Osteoblast (primary cell): ENCODE measurements around the gene MCL1. TPM values are rescaled to one million over a fixed set of nuclear protein-coding genes. Genes with fewer than 3 reads are reported as not detected.
A peak's percentile ranks its signal among the peaks of the same experiment; 100 is the strongest.

Source experiments
- DNase-seq: peaks from one replicate; pipeline ENCODE4 v3.0.0; 2011; ENCODE audit warnings: low spot score, mixed read lengths; ENCODE audit not compliant: insufficient read length; ENCODE audit errors: missing footprints
- H2AFZ ChIP-seq: 2 replicates; pipeline ENCODE4 v1.6.0; 2011; ENCODE audit warnings: mild to moderate bottlenecking, low read length
- H3K27ac ChIP-seq: 2 replicates; pipeline ENCODE4 v1.5.1; 2011; ENCODE audit warnings: mild to moderate bottlenecking, low read depth, low read length, moderate library complexity
- H3K27me3 ChIP-seq: 2 replicates; pipeline ENCODE4 v1.6.0; 2012; ENCODE audit warnings: mild to moderate bottlenecking, control low read depth, inconsistent platforms, low read length, moderate library complexity; ENCODE audit not compliant: insufficient read depth
- H3K36me3 ChIP-seq: 2 replicates; pipeline ENCODE4 v1.5.1; 2011; ENCODE audit warnings: mild to moderate bottlenecking, low read length, control low read depth, moderate library complexity; ENCODE audit not compliant: insufficient read depth
- H3K4me1 ChIP-seq: 2 replicates; pipeline ENCODE4 v1.5.1; 2011; ENCODE audit warnings: mild to moderate bottlenecking, low read length, control low read depth, moderate library complexity; ENCODE audit not compliant: insufficient read depth
- H3K4me2 ChIP-seq: 2 replicates; pipeline ENCODE4 v1.6.0; 2011; ENCODE audit warnings: mild to moderate bottlenecking, low read length; ENCODE audit not compliant: insufficient read depth
- H3K4me3 ChIP-seq: fragments of 200-600 bp; sonication (generic); 3 replicates; pipeline ENCODE4 v1.5.1; 2012; ENCODE audit warnings: mild to moderate bottlenecking, low read length, inconsistent platforms; ENCODE audit not compliant: insufficient read depth
- H3K79me2 ChIP-seq: 2 replicates; pipeline ENCODE4 v1.6.0; 2012; ENCODE audit warnings: mild to moderate bottlenecking, low read length, control low read depth, inconsistent platforms; ENCODE audit not compliant: insufficient read depth
- H3K9me3 ChIP-seq: 2 replicates; pipeline ENCODE4 v1.5.1; 2011; ENCODE audit warnings: low read depth, low read length, control low read depth
- H4K20me1 ChIP-seq: 2 replicates; pipeline ENCODE4 v1.6.0; 2012; ENCODE audit warnings: mild to moderate bottlenecking, low read length, control low read depth; ENCODE audit not compliant: insufficient read depth
- total RNA-seq: library from RNA; depleted of rRNA; stranded (reverse); fragments of >200 nt; gene quantifications from 2 replicates; pipeline ENCODE4 v1.2.3, GENCODE V29; 2012
- TF ChIP-seq, protein P1 (sequence below): IDR thresholded peaks from 2 replicates; pipeline ENCODE4 v1.5.1; 2011; ENCODE audit warnings: mild to moderate bottlenecking, low read depth, low read length, moderate library complexity; ENCODE audit errors: extremely low read depth

Gene MCL1
- total RNA-seq, 1 donor = 176 TPM

DNA sequence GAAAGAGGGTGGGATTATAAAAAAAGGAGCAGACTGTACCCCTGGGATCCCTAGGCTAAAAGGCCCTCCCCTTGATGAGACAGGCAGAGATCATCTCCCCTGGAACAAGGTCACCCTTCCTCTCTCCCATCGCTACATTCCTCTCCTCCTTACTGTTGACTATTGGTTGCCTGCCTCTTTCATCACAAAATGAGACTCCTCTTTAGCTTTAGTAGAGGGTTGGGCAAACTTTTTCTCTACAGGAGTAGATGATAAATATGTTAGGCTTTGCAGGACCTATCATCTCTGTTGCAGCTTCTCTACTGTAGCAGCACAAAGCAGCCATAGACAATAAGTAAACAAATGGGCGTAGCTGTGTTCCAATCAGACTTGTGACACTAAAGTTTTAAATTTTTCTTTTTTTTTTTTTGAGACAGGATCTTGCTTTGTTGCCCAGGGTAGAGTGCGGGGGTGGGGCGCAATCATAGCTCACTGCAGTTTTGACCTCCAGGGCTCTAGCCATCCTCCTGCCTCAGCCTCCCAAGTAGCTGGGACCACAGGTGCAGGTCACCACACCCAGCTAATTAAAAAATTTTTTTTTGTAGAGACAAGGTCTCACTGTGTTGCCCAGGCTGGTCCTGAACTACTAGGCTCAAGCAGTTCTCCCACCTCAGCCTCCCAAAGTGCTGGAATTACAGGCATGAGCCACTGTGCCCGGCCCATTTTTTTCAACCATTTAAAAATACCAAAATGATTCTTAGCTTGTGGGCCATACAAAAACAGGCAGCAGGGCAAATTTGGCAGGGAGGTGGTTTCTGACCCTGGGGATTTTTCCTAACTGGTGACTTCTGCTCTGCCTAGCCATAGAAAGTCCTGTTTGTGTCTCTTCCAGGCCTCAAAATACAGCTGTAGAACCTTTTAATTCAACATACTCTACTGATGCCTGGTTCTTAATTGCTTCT, 15.1 kb downstream of the MCL1 start:
- no peaks in the 10 kb centered on the region for H3K9me3 ChIP-seq
- TF ChIP-seq, protein P1, sequence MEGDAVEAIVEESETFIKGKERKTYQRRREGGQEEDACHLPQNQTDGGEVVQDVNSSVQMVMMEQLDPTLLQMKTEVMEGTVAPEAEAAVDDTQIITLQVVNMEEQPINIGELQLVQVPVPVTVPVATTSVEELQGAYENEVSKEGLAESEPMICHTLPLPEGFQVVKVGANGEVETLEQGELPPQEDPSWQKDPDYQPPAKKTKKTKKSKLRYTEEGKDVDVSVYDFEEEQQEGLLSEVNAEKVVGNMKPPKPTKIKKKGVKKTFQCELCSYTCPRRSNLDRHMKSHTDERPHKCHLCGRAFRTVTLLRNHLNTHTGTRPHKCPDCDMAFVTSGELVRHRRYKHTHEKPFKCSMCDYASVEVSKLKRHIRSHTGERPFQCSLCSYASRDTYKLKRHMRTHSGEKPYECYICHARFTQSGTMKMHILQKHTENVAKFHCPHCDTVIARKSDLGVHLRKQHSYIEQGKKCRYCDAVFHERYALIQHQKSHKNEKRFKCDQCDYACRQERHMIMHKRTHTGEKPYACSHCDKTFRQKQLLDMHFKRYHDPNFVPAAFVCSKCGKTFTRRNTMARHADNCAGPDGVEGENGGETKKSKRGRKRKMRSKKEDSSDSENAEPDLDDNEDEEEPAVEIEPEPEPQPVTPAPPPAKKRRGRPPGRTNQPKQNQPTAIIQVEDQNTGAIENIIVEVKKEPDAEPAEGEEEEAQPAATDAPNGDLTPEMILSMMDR = no peak
- peaks cover 36% of the 10 kb centered on the region for H3K79me2 ChIP-seq
- no peak overlapping the region for H3K4me3 ChIP-seq
- DNase-seq = peak; percentile 87
- H3K27me3 ChIP-seq = no peaks in the 10 kb centered on the region
- peak overlapping the region; percentile 100 for H3K27ac ChIP-seq
- H3K4me1 ChIP-seq = peaks cover 77% of the 10 kb centered on the region
- H4K20me1 ChIP-seq = peaks cover 6% of the 10 kb centered on the region
- H2AFZ ChIP-seq = no peak overlapping the region
- no peaks in the 10 kb centered on the region for H3K36me3 ChIP-seq
- peak overlapping the region; percentile 15 for H3K4me2 ChIP-seq

DNA sequence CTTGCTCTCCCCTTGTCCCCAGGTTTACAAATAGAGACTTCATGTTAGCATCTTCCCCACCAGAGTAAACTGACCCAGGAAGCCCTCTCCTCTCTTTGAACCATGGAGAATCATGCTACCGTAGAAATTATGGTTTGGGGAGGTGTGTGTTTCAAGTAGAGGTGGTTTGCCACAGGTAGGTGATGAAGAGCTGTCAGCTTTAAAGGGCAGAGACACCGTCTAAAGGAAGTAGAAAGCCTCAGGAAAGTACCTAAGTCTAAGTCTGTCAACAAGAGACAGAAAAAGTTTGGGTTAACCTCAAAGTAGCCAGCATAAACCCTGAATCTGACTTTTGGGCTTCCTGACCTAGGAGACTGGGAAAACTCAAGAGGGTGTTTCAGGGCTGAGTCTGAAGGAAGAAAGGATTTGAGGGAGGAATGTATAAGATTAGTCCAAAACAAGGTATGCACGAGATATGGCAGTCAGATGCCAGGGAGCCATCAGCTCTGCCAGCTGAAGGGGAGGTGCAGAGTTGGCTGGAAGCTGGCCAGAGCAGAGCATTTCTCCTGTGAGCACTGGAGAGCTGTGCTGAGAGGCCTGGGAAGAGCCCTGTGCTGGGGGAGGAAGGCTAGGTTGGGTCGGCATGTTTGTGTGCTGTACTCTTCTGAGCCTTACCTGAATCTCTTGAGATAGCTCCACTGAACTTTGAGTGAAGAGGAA, 15.9 kb downstream of the MCL1 start:
- no peak overlapping the region for H2AFZ ChIP-seq
- H3K27me3 ChIP-seq = no peaks in the 10 kb centered on the region
- peaks cover 69% of the 10 kb centered on the region for H3K4me1 ChIP-seq
- H3K4me3 ChIP-seq = no peak overlapping the region
- TF ChIP-seq, protein P1 = no peak
- peaks cover 39% of the 10 kb centered on the region for H3K79me2 ChIP-seq
- H3K27ac ChIP-seq = peak overlapping the region; percentile 100
- DNase-seq = peak; percentile 52
- H3K4me2 ChIP-seq = peak overlapping the region; percentile 96
- no peaks in the 10 kb centered on the region for H3K36me3 ChIP-seq
- H4K20me1 ChIP-seq = peaks cover 6% of the 10 kb centered on the region
- H3K9me3 ChIP-seq = no peaks in the 10 kb centered on the region

DNA sequence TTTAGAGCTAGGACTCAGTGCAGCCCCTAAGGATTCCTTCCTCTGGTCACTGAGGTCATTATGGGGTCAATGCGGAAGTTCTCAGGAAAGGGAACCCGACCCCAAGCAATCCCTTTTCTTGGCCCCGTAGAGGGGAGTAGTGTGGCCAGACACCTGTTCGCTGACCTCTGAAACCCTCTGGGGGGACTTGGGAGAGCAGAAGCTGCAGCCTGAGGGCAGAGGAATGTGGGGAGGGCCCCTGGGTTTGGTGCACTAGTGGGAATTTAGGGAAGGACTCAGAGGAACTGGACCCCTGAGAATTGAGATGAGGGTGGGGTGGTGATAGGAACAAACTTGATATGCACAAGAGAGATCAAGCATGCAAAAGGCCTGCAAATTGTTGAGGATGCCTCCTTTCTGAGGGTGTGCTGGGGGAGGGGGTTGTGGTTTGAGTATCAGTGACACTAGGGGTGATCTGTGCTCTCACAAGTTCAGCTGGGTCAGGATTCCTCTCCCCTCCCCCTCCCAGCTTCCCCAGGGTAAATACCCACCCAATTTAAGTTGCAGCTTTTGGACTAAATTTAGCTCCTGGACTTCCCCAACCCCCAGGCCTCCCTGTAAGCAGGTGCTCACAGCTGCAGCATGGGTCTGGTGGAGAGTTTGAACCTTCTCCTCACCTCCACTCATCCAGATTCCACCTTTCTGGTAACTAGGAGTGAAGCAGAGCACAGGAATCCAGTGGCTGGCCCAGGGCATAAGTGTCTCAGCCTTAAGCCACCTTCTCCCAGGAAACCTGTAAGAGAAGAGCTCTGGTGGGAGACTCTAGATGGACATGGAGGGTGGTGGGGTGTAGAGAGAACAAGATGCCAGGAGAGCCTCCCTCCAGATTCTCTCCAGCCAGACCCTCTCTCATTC, 16.7 kb downstream of the MCL1 start:
- Histone ChIP-seq H4K20me1 (peaks cover 6% of the 10 kb centered on the region), H2AFZ (no peak overlapping the region), H3K79me2 (peaks cover 36% of the 10 kb centered on the region), H3K4me1 (peaks cover 62% of the 10 kb centered on the region), H3K4me3 (peak overlapping the region; percentile 81), H3K27me3 (no peaks in the 10 kb centered on the region), H3K4me2 (peak overlapping the region; percentile 96), H3K36me3 (peaks cover 2% of the 10 kb centered on the region), H3K9me3 (no peaks in the 10 kb centered on the region), H3K27ac (peak overlapping the region; percentile 100)
- peak; percentile 62 for DNase-seq
- TF ChIP-seq, protein P1 = no peak
